HFFc6 (cell line): ENCODE measurements around the gene SORCS2. TPM values are rescaled to one million over a fixed set of nuclear protein-coding genes. Genes with fewer than 3 reads are reported as not detected.

Experiments
- DNase-seq: peaks from one replicate; pipeline ENCODE4 v3.0.0-alpha.2; 2018
- H3K27ac Mint-ChIP-seq: 2 replicates; pipeline ENCODE4 v1.8.0; 2020; ENCODE audit warnings: mild to moderate bottlenecking, mixed read lengths
- H3K27me3 Mint-ChIP-seq: 2 replicates; pipeline ENCODE4 v1.8.0; 2021; ENCODE audit warnings: mild to moderate bottlenecking, moderate library complexity, mixed read lengths; ENCODE audit not compliant: insufficient read depth
- H3K36me3 Mint-ChIP-seq: 2 replicates; pipeline ENCODE4 v1.8.0; 2021; ENCODE audit warnings: low read depth, mixed read lengths
- H3K4me1 Mint-ChIP-seq: 2 replicates; pipeline ENCODE4 v1.8.0; 2020; ENCODE audit warnings: low read depth, mixed read lengths
- H3K4me3 Mint-ChIP-seq: 2 replicates; pipeline ENCODE4 v1.8.0; 2020; ENCODE audit warnings: mild to moderate bottlenecking, moderate library complexity, mixed read lengths
- H3K9me3 Mint-ChIP-seq: 2 replicates; pipeline ENCODE4 v1.8.0; 2020; ENCODE audit warnings: mild to moderate bottlenecking, mixed read lengths
- CTCF ChIP-seq: fragments of 200-600 bp; sonication (generic); IDR thresholded peaks from 2 replicates; pipeline ENCODE4 v1.5.0; 2021; ENCODE audit warnings: antibody characterized with exemption, mild to moderate bottlenecking
- total RNA-seq, 6 experiments: library from RNA; stranded (reverse); fragmentation: NEBNext Ultra II Directional; extraction: Animal tissue kit (Norgen Biotek cat#: 25700); gene quantifications; 2 replicates in 1 of 6; 3 replicates in 5 of 6; pipeline ENCODE4 v1.2.3, GENCODE V29; 2021

The SORCS2 gene
- total RNA-seq, 6 experiments from 2014 or later, result 0.05 to 0.15 (median 0.12) TPM; not detected in 3

GRCh38 chr4:7487998-7488671 lies 295.8 kb downstream of the SORCS2 start:
- TF ChIP-seq CTCF, result no peak
- no peaks in the 10 kb centered on the region for H3K36me3 Mint-ChIP-seq
- no peak for DNase-seq
- no peaks in the 10 kb centered on the region for H3K9me3 Mint-ChIP-seq
- no peak overlapping the region for H3K4me3 Mint-ChIP-seq
- no peaks in the 10 kb centered on the region for H3K4me1 Mint-ChIP-seq
- H3K27me3 Mint-ChIP-seq, result peaks cover 71% of the 10 kb centered on the region
- no peak overlapping the region for H3K27ac Mint-ChIP-seq

- no peak overlapping the region for H3K27ac Mint-ChIP-seq
- H3K4me3 Mint-ChIP-seq, result no peak overlapping the region
- no peak for DNase-seq
- H3K9me3 Mint-ChIP-seq, result no peaks in the 10 kb centered on the region
- H3K36me3 Mint-ChIP-seq, result no peaks in the 10 kb centered on the region
- H3K4me1 Mint-ChIP-seq, result no peaks in the 10 kb centered on the region
- no peak for TF ChIP-seq CTCF
- peaks cover 61% of the 10 kb centered on the region for H3K27me3 Mint-ChIP-seq
Measured at GRCh38 chr4:7491915-7492314, 299.6 kb downstream of the SORCS2 start.

GRCh38 chr4:7498446-7499200 lies 306.3 kb downstream of the SORCS2 start:
- no peaks in the 10 kb centered on the region for H3K4me1 Mint-ChIP-seq
- no peaks in the 10 kb centered on the region for H3K9me3 Mint-ChIP-seq
- no peak for DNase-seq
- H3K36me3 Mint-ChIP-seq, result no peaks in the 10 kb centered on the region
- H3K27me3 Mint-ChIP-seq, result peaks cover 66% of the 10 kb centered on the region
- no peak for TF ChIP-seq CTCF
- H3K4me3 Mint-ChIP-seq, result no peak overlapping the region
- H3K27ac Mint-ChIP-seq, result no peak overlapping the region

- TF ChIP-seq CTCF, result no peak
- no peak overlapping the region for H3K4me3 Mint-ChIP-seq
- DNase-seq, result no peak
- H3K9me3 Mint-ChIP-seq, result no peaks in the 10 kb centered on the region
- no peaks in the 10 kb centered on the region for H3K36me3 Mint-ChIP-seq
- H3K27ac Mint-ChIP-seq, result no peak overlapping the region
- H3K27me3 Mint-ChIP-seq, result peaks cover 57% of the 10 kb centered on the region
- no peaks in the 10 kb centered on the region for H3K4me1 Mint-ChIP-seq
Measured at GRCh38 chr4:7499661-7500060, 307.3 kb downstream of the SORCS2 start.

- peaks cover 62% of the 10 kb centered on the region for H3K27me3 Mint-ChIP-seq
- H3K4me1 Mint-ChIP-seq, result no peaks in the 10 kb centered on the region
- TF ChIP-seq CTCF, result no peak
- no peak overlapping the region for H3K4me3 Mint-ChIP-seq
- H3K36me3 Mint-ChIP-seq, result no peaks in the 10 kb centered on the region
- no peak overlapping the region for H3K27ac Mint-ChIP-seq
- DNase-seq, result no peak
- no peaks in the 10 kb centered on the region for H3K9me3 Mint-ChIP-seq
Measured at GRCh38 chr4:7500404-7500803, 308.1 kb downstream of the SORCS2 start.
